Neural cell (in vitro differentiated cells): Measurements from ENCODE around the gene EAPP.

ENCODE experiments used
- EZH2 ChIP-seq: fragments of 200-600, 300-800 bp; shearing (Covaris generic), sonication (generic); IDR thresholded peaks from 2 replicates; pipeline ENCODE4 v1.6.1; 2014; ENCODE audit warnings: antibody characterized with exemption, low read length, borderline replicate concordance, mild to moderate bottlenecking; ENCODE audit not compliant: insufficient read depth, poor library complexity, severe bottlenecking
- POLR2AphosphoS5 ChIP-seq: IDR thresholded peaks from 2 replicates; pipeline ENCODE4 v1.6.1; 2012
- RAD21 ChIP-seq: fragments of 450-650 bp; conservative IDR thresholded peaks from 2 replicates; pipeline ENCODE4 v1.6.1; 2014; ENCODE audit warnings: antibody characterized with exemption, mild to moderate bottlenecking, moderate library complexity
- REST ChIP-seq: IDR thresholded peaks from 2 replicates; pipeline ENCODE4 v1.6.1; 2012; ENCODE audit warnings: borderline replicate concordance
- SMC3 ChIP-seq: fragments of 450-650 bp; conservative IDR thresholded peaks from 2 replicates; pipeline ENCODE4 v1.6.1; 2014; ENCODE audit warnings: antibody characterized with exemption, mild to moderate bottlenecking, moderate library complexity; ENCODE audit not compliant: poor library complexity
- TAF1 ChIP-seq: IDR thresholded peaks from 2 replicates; pipeline ENCODE4 v1.6.1; 2012; ENCODE audit warnings: low read depth
- TF ChIP-seq, protein P1 (sequence below): fragments of 450-650 bp; IDR thresholded peaks from 2 replicates; pipeline ENCODE4 v1.5.1; 2014; ENCODE audit warnings: antibody characterized with exemption, mild to moderate bottlenecking, moderate library complexity; ENCODE audit not compliant: poor library complexity, severe bottlenecking

DNA sequence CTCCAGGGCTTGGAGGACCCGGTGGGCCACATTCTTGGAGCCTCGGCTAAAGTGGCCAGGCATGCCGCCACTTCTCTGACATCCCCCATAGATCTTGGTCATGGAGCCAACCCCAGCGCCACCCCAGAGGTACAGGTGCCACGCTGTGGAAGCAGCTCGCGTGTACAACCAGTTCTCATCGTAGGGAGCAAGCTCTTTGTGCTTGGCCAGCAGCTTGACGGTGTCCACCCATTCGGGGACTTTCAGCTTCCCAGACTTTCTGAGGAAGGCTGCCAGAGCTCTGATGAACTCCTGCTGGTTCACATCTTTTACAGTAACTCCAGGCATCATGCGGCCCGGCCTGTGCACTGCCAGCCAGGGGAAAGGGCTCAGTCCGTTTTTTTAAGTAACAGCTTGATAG, 29.3 kb upstream of the EAPP start:
- TF ChIP-seq, protein P1, sequence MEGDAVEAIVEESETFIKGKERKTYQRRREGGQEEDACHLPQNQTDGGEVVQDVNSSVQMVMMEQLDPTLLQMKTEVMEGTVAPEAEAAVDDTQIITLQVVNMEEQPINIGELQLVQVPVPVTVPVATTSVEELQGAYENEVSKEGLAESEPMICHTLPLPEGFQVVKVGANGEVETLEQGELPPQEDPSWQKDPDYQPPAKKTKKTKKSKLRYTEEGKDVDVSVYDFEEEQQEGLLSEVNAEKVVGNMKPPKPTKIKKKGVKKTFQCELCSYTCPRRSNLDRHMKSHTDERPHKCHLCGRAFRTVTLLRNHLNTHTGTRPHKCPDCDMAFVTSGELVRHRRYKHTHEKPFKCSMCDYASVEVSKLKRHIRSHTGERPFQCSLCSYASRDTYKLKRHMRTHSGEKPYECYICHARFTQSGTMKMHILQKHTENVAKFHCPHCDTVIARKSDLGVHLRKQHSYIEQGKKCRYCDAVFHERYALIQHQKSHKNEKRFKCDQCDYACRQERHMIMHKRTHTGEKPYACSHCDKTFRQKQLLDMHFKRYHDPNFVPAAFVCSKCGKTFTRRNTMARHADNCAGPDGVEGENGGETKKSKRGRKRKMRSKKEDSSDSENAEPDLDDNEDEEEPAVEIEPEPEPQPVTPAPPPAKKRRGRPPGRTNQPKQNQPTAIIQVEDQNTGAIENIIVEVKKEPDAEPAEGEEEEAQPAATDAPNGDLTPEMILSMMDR: no peak
- TF ChIP-seq EZH2: no peak
- no peak for TF ChIP-seq RAD21
- no peak for TF ChIP-seq POLR2AphosphoS5
- TF ChIP-seq REST: no peak
- TF ChIP-seq SMC3: no peak
- TF ChIP-seq TAF1: no peak
